ENCODE measurements around the gene SAMSN1.

GRCh38 chr21:14531757-14532316, 14.3 kb downstream of the SAMSN1 start:
- TF ChIP-seq, protein P1, sequence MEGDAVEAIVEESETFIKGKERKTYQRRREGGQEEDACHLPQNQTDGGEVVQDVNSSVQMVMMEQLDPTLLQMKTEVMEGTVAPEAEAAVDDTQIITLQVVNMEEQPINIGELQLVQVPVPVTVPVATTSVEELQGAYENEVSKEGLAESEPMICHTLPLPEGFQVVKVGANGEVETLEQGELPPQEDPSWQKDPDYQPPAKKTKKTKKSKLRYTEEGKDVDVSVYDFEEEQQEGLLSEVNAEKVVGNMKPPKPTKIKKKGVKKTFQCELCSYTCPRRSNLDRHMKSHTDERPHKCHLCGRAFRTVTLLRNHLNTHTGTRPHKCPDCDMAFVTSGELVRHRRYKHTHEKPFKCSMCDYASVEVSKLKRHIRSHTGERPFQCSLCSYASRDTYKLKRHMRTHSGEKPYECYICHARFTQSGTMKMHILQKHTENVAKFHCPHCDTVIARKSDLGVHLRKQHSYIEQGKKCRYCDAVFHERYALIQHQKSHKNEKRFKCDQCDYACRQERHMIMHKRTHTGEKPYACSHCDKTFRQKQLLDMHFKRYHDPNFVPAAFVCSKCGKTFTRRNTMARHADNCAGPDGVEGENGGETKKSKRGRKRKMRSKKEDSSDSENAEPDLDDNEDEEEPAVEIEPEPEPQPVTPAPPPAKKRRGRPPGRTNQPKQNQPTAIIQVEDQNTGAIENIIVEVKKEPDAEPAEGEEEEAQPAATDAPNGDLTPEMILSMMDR (IDR thresholded peaks at IDR 0.05): no peak
- no peak for TF ChIP-seq POLR2A (IDR thresholded peaks at IDR 0.05; ENCODE audit: low read depth)
- no peak for TF ChIP-seq POLR2AphosphoS5 (IDR thresholded peaks at IDR 0.05)
- no peak for TF ChIP-seq EP300 (IDR thresholded peaks at IDR 0.05)
